K562 (cell line): ENCODE results near the gene CD47. TPM values are rescaled to one million over a fixed set of nuclear protein-coding genes. Genes with fewer than 3 reads are reported as not detected.
A peak's percentile ranks its signal among the peaks of the same experiment; 100 is the strongest.

Source experiments
- CREB3L1 ChIP-seq: fragments of 450-650 bp; IDR thresholded peaks from 2 replicates; pipeline ENCODE4 v1.6.1; 2014; ENCODE audit warnings: low read depth, mild to moderate bottlenecking, moderate library complexity, borderline replicate concordance
- ELF4 ChIP-seq: fragments of 450-650 bp; formaldehyde crosslinking; IDR thresholded peaks from 2 replicates; pipeline ENCODE4 v1.4.0; 2022; ENCODE audit warnings: missing genetic modification characterization
- FOXK2 ChIP-seq, 2 experiments: fragments of 450-650 bp; IDR thresholded peaks in 1 of 2; conservative IDR thresholded peaks in 1 of 2; 2 replicates each; pipeline ENCODE4 v1.6.1; 2016; ENCODE audit warnings: low read depth in 2 of 2, mild to moderate bottlenecking in 1 of 2
- HMG20A ChIP-seq: fragments of 450-650 bp; formaldehyde crosslinking; conservative IDR thresholded peaks from 2 replicates; pipeline ENCODE4 v1.4.0; 2020; ENCODE audit warnings: mild to moderate bottlenecking, mixed read lengths
- HNRNPUL1 ChIP-seq: fragments of 200-400 bp; formaldehyde crosslinking; IDR thresholded peaks from 2 replicates; pipeline ENCODE4 v1.6.1; 2017; ENCODE audit warnings: low read length
- NBN ChIP-seq: fragments of 450-650 bp; IDR thresholded peaks from 2 replicates; pipeline ENCODE4 v1.6.1; 2016; ENCODE audit warnings: low read depth, mild to moderate bottlenecking
- NCOA2 ChIP-seq, 2 experiments: fragments of 450-650 bp; IDR thresholded peaks; 2 replicates each; pipeline ENCODE4 v1.6.1; 2018; ENCODE audit warnings: mild to moderate bottlenecking in 2 of 2, moderate library complexity in 1 of 2; ENCODE audit not compliant: partially characterized antibody in 2 of 2
- NUFIP1 ChIP-seq: fragments of 450-650 bp; IDR thresholded peaks from 2 replicates; pipeline ENCODE4 v1.6.1; 2018; ENCODE audit not compliant: partially characterized antibody
- RHOXF2B ChIP-seq: fragments of 250-450 bp; sonication (Bioruptor Pico); conservative IDR thresholded peaks from 2 replicates; pipeline ENCODE4 v1.5.1; 2021
- SMARCB1 ChIP-seq: IDR thresholded peaks from 2 replicates; pipeline ENCODE4 v1.6.1; 2011; ENCODE audit warnings: improper control_type of control experiment, low read depth; ENCODE audit not compliant: insufficient read length
- SMC3 ChIP-seq: conservative IDR thresholded peaks from 2 replicates; pipeline ENCODE4 v1.6.1; 2011; ENCODE audit warnings: low read depth, low read length, improper control_type of control experiment; ENCODE audit not compliant: insufficient read depth
- SNRNP70 ChIP-seq: fragments of 200-400 bp; formaldehyde crosslinking; optimal IDR thresholded peaks from 2 replicates; pipeline ENCODE3; 2017; ENCODE audit warnings: low read depth, low read length
- STAG1 ChIP-seq: sonication (generic); formaldehyde crosslinking; IDR thresholded peaks from 2 replicates; pipeline ENCODE4 v1.5.0; 2020; ENCODE audit warnings: missing genetic modification reagents, borderline replicate concordance
- STAT6 ChIP-seq: sonication (generic); formaldehyde crosslinking; IDR thresholded peaks from 2 replicates; pipeline ENCODE4 v1.8.1; 2023; ENCODE audit warnings: mild to moderate bottlenecking, missing genetic modification reagents
- ZBTB33 ChIP-seq: sonication (generic); formaldehyde crosslinking; IDR thresholded peaks from 2 replicates; pipeline ENCODE4 v1.8.1; 2023; ENCODE audit warnings: mild to moderate bottlenecking, missing genetic modification reagents
- ZNF449 ChIP-seq: fragments of 250-450 bp; sonication (Bioruptor Pico); IDR thresholded peaks from 2 replicates; pipeline ENCODE4 v1.8.0; 2022; ENCODE audit warnings: moderate library complexity, mild to moderate bottlenecking, inconsistent platforms
- ZNF551 ChIP-seq: fragments of 250-450 bp; sonication (Bioruptor Pico); IDR thresholded peaks from 2 replicates; pipeline ENCODE4 v1.5.0; 2021; ENCODE audit warnings: mild to moderate bottlenecking, moderate library complexity
- polyA plus RNA-seq, 8 experiments: library from polyadenylated mRNA; depleted of rRNA in 4 of 8; stranded (reverse) in 5 of 8; unstranded in 3 of 8; fragments of >200 nt; fragmentation: Nextera tagmentation in 2 of 8; fragmentation: Illumina TruSeq in 1 of 8; extraction: Ambion mirVana in 2 of 8; extraction: Trizol in 1 of 8; gene quantifications; 2 replicates each; pipeline versions ENCODE4 v1.2.1 to v1.2.3, GENCODE V29; 2011 to 2014; ENCODE audit warnings: inconsistent platforms in 1 of 8, missing spikeins in 1 of 8
- total RNA-seq, 7 experiments: library from RNA; depleted of rRNA in 6 of 7; stranded (reverse); fragments of >200 nt in 6 of 7; fragmentation: Illumina TruSeq in 2 of 7; extraction: Trizol in 2 of 7; gene quantifications; 2 replicates each; pipeline versions ENCODE4 v1.2.1 to v1.2.3, GENCODE V29; 2011 to 2021; ENCODE audit warnings: low replicate concordance in 1 of 7

Gene CD47
- total and polyA plus RNA-seq, 9 of the 15 experiments (the other 6 are each of a cell fraction or from before 2014, with no cell fraction given), result 10.2 to 62.6 (median 36.3) TPM

GRCh38 chr3:108124337-108125152 is 33.7 kb upstream of the CD47 start (continued):
- peak; percentile 80; the same call in 1 of the 2 replicates for TF ChIP-seq CREB3L1
- no peak for TF ChIP-seq NUFIP1
- TF ChIP-seq ELF4 (CRISPR knock-in tag), result no peak
- TF ChIP-seq STAG1 (CRISPR knock-in tag), result no peak
- TF ChIP-seq STAT6 (CRISPR knock-in tag), result no peak
- TF ChIP-seq SNRNP70, result no peak
- TF ChIP-seq ZNF551 (CRISPR knock-in tag), result no peak
- no peak for TF ChIP-seq NCOA2 (IDR thresholded peaks at IDR 0.05; ENCODE audit: partially characterized antibody in 2 of 2)
- no peak; a peak in 1 of 4 replicates for TF ChIP-seq FOXK2 (conservative IDR thresholded peaks at IDR 0.05 in 1 of 2, IDR thresholded peaks at IDR 0.05 in 1 of 2; ENCODE audit: low read depth in 2 of 2)
- TF ChIP-seq SMARCB1, result no peak
- no peak for TF ChIP-seq RHOXF2B
- TF ChIP-seq HNRNPUL1, result no peak
- no peak for TF ChIP-seq HMG20A (CRISPR knock-in tag)
- peak; percentile 69; the same call in 1 of the 2 replicates for TF ChIP-seq ZNF449 (CRISPR knock-in tag)
- 0 out of 2 replicates have a peak, but pooled peaks have one; percentile 36 for TF ChIP-seq NBN
- TF ChIP-seq SMC3, result no peak
- no peak for TF ChIP-seq ZBTB33 (CRISPR knock-in tag)
